ENCODE results near the gene DTNBP1.

DTNBP1 gene

DNA sequence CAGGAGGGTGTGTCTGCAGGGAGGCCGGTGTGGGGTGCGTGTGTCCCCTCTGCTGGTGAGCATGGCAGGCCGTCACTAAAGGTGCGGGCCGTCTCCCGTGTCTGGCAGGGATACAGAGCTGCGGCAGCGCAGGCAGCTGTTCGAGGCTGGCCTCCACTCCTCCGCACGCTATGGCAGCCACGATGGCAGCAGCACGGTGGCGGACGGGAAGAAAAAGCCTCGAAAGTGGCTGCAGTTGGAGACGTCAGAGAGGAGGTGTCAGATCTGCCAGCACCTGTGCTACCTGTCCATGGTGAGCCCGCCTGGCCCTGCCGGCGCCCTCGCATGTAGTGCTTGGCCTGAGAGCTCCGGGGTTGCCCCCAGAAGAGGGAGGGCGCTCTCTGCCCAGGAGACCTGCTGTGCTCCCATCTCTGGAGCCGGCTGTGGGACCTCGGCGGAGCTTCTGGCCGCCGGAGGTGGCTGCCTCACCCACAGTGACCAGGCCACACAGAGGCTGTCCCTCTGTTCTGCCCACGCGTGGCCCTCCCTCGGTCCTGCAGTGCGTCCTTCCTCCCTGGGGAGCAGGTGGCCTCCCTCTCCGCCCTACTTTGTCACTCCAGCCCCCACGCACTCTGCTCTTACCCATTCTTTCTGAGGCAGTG, 149.6 kb downstream of the DTNBP1 start:
- peaks cover 2% of the 10 kb centered on the region for H3K4me1 ChIP-seq (ENCODE audit: insufficient read depth, insufficient read length)
- no peak for DNase-seq (ENCODE audit: low read depth, low spot score)
- H3K9ac ChIP-seq (ENCODE audit: insufficient read length, low read depth) = no peak overlapping the region
- no peaks in the 10 kb centered on the region for H3K27me3 ChIP-seq (ENCODE audit: insufficient read depth, insufficient read length)
- no peaks in the 10 kb centered on the region for H3K9me3 ChIP-seq (ENCODE audit: insufficient read depth, low read length)
- H3K4me3 ChIP-seq (ENCODE audit: insufficient read length, low read depth) = no peak overlapping the region
- peaks cover 91% of the 10 kb centered on the region for H3K36me3 ChIP-seq (ENCODE audit: insufficient read depth, insufficient read length, low read length)
- TF ChIP-seq SUZ12 (IDR thresholded peaks at IDR 0.05; ENCODE audit: extremely low read depth, insufficient read depth, insufficient read length) (no peak), ZNF274 (IDR thresholded peaks at IDR 0.05; ENCODE audit: low read depth, low read length) (no peak), YY1 (IDR thresholded peaks at IDR 0.05; ENCODE audit: insufficient read depth, insufficient read length) (no peak)

DNA sequence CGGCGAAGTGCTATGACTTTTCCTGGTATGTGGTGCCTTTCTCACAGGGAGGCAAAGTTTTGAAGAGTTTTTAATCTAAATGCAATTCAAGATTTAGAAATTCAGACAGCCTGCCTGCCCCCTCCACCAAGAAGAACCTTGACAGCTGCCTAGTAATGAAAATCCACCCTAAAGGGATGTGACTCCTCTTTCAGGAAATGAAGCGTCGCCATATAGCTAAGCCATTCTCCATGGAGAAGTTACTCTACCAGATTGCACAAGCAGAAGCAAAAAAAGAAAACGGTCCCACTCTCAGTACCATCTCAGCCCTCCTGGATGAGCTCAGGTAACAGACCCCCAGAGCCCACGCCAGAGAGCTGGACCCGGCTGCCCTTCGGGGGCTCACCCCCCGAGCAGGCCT, 150.1 kb downstream of the DTNBP1 start:
- TF ChIP-seq YY1 (IDR thresholded peaks at IDR 0.05; ENCODE audit: insufficient read depth, insufficient read length) (no peak), SUZ12 (IDR thresholded peaks at IDR 0.05; ENCODE audit: extremely low read depth, insufficient read depth, insufficient read length) (no peak), ZNF274 (IDR thresholded peaks at IDR 0.05; ENCODE audit: low read depth, low read length) (no peak)
- DNase-seq (ENCODE audit: low read depth, low spot score) = no peak
- Histone ChIP-seq H3K9ac (ENCODE audit: insufficient read length, low read depth) (no peak overlapping the region), H3K36me3 (ENCODE audit: insufficient read depth, insufficient read length, low read length) (peaks cover 91% of the 10 kb centered on the region), H3K27me3 (ENCODE audit: insufficient read depth, insufficient read length) (no peaks in the 10 kb centered on the region), H3K9me3 (ENCODE audit: insufficient read depth, low read length) (no peaks in the 10 kb centered on the region), H3K4me1 (ENCODE audit: insufficient read depth, insufficient read length) (peaks cover 2% of the 10 kb centered on the region), H3K4me3 (ENCODE audit: insufficient read length, low read depth) (no peak overlapping the region)

DNA sequence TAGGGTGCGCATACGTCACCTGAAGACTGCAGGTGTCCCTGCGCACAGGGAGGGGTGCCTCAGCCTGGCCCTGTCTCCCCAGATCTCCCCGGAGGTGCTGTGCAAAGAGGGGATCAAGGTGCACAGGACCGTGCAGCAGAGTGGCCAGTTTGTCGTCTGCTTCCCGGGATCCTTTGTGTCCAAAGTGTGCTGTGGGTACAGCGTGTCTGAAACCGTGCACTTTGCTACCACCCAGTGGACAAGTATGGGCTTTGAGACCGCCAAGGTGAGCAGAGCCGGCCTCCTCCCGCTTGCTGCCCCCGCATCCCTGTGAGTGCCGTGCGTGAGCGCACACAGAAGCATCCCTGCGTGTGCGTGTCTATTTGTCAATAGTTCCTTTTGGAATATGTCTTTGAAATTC, 150.7 kb downstream of the DTNBP1 start:
- peaks cover 92% of the 10 kb centered on the region for H3K36me3 ChIP-seq (ENCODE audit: insufficient read depth, insufficient read length, low read length)

GRCh38 chr6:15511248-15512125, 151.3 kb downstream of the DTNBP1 start:
- no peak for DNase-seq (ENCODE audit: low read depth, low spot score)
- TF ChIP-seq ZNF274 (IDR thresholded peaks at IDR 0.05; ENCODE audit: low read depth, low read length) = no peak
- TF ChIP-seq YY1 (IDR thresholded peaks at IDR 0.05; ENCODE audit: insufficient read depth, insufficient read length) = no peak
- TF ChIP-seq SUZ12 (IDR thresholded peaks at IDR 0.05; ENCODE audit: extremely low read depth, insufficient read depth, insufficient read length) = no peak
- H3K4me3 ChIP-seq (ENCODE audit: insufficient read length, low read depth) = no peak overlapping the region
- no peak overlapping the region for H3K9ac ChIP-seq (ENCODE audit: insufficient read length, low read depth)
- H3K27me3 ChIP-seq (ENCODE audit: insufficient read depth, insufficient read length) = no peaks in the 10 kb centered on the region
- H3K4me1 ChIP-seq (ENCODE audit: insufficient read depth, insufficient read length) = no peaks in the 10 kb centered on the region
- H3K36me3 ChIP-seq (ENCODE audit: insufficient read depth, insufficient read length, low read length) = peaks cover 91% of the 10 kb centered on the region
- no peaks in the 10 kb centered on the region for H3K9me3 ChIP-seq (ENCODE audit: insufficient read depth, low read length)

More for the DNA sequence above, 150.7 kb downstream of the DTNBP1 start:
- TF ChIP-seq ZNF274 (IDR thresholded peaks at IDR 0.05; ENCODE audit: low read depth, low read length) (no peak), YY1 (IDR thresholded peaks at IDR 0.05; ENCODE audit: insufficient read depth, insufficient read length) (no peak)
- Histone ChIP-seq H3K9me3 (ENCODE audit: insufficient read depth, low read length) (no peaks in the 10 kb centered on the region), H3K27me3 (ENCODE audit: insufficient read depth, insufficient read length) (no peaks in the 10 kb centered on the region), H3K9ac (ENCODE audit: insufficient read length, low read depth) (no peak overlapping the region), H3K4me1 (ENCODE audit: insufficient read depth, insufficient read length) (peaks cover 2% of the 10 kb centered on the region), H3K4me3 (ENCODE audit: insufficient read length, low read depth) (no peak overlapping the region)
- DNase-seq (ENCODE audit: low read depth, low spot score) = no peak

- no peak for TF ChIP-seq YY1 (IDR thresholded peaks at IDR 0.05; ENCODE audit: insufficient read depth, insufficient read length)
- TF ChIP-seq ZNF274 (IDR thresholded peaks at IDR 0.05; ENCODE audit: low read depth, low read length) = no peak
- no peak for TF ChIP-seq SUZ12 (IDR thresholded peaks at IDR 0.05; ENCODE audit: extremely low read depth, insufficient read depth, insufficient read length)
- DNase-seq (ENCODE audit: low read depth, low spot score) = no peak
- Histone ChIP-seq H3K27me3 (ENCODE audit: insufficient read depth, insufficient read length) (no peaks in the 10 kb centered on the region), H3K9me3 (ENCODE audit: insufficient read depth, low read length) (no peaks in the 10 kb centered on the region), H3K4me1 (ENCODE audit: insufficient read depth, insufficient read length) (no peaks in the 10 kb centered on the region), H3K36me3 (ENCODE audit: insufficient read depth, insufficient read length, low read length) (peaks cover 93% of the 10 kb centered on the region), H3K9ac (ENCODE audit: insufficient read length, low read depth) (no peak overlapping the region), H3K4me3 (ENCODE audit: insufficient read length, low read depth) (no peak overlapping the region)
These were observed 152.1 kb downstream of the DTNBP1 start for GRCh38 chr6:15510536-15511247.

DNA sequence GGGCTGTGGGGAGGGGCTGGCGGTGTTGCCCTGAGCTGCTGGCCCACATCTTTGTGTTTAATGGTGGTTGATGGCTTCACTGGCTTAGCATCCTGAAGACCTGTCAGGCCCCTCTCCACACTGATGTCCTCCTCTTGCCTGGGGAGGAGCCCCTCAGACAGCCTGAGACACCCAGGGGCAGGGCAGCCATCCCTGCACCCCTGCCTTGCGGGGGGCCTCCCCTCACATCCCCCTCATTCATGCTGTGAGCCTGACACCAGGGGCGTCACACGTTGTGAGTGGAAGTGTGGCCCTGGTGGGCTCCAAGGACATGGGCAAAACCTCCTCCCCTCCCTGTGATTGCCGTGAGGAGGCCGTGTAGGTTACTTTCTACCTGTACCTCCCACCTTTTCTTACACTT, 152.7 kb downstream of the DTNBP1 start:
- Histone ChIP-seq H3K27me3 (ENCODE audit: insufficient read depth, insufficient read length) (no peaks in the 10 kb centered on the region), H3K4me1 (ENCODE audit: insufficient read depth, insufficient read length) (no peaks in the 10 kb centered on the region), H3K9ac (ENCODE audit: insufficient read length, low read depth) (no peak overlapping the region), H3K4me3 (ENCODE audit: insufficient read length, low read depth) (no peak overlapping the region), H3K36me3 (ENCODE audit: insufficient read depth, insufficient read length, low read length) (peaks cover 95% of the 10 kb centered on the region), H3K9me3 (ENCODE audit: insufficient read depth, low read length) (no peaks in the 10 kb centered on the region)
- TF ChIP-seq SUZ12 (IDR thresholded peaks at IDR 0.05; ENCODE audit: extremely low read depth, insufficient read depth, insufficient read length) (no peak), ZNF274 (IDR thresholded peaks at IDR 0.05; ENCODE audit: low read depth, low read length) (no peak), YY1 (IDR thresholded peaks at IDR 0.05; ENCODE audit: insufficient read depth, insufficient read length) (no peak)
- DNase-seq (ENCODE audit: low read depth, low spot score) = no peak

Measured in NT2/D1 (cell line).